ENCODE results near the gene CAMTA1. TPM values are rescaled to one million over a fixed set of nuclear protein-coding genes. Genes with fewer than 3 reads are reported as not detected.

The CAMTA1 gene
- polyA plus RNA-seq, 1 of the 3 experiments (the other 2 are of a cell fraction): 63.1 TPM

DNA sequence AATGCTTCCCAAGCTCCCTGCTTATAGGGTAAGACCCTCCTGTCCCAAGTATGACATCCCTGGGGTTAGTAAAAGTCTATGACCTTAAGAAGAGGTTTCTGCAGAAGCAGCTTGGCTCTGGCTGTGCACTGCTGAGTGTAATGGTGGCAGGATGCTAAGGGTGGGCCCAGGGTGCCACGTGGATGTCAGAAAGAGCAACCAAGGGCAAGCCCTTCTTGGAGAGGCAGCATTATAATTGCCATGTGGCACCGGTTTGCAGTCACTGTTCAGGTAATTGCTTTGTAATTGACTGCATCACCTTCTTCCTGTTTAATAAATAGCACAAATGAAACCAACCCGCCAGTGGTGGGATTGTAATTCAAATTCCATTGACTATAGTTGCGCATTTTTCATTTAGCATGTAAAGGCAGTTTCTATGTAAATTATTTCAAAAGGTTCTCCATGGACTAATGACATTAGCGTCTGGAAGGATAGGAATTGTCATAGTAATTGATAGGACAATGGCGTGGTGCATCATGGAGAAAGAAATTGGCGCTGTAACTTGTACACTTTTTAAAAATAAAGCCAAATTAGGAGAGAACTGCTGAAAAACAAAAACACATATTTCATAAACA lies 495.2 kb downstream of the CAMTA1 start:
- Histone ChIP-seq H2AFZ (ENCODE audit: low read depth) (no peak overlapping the region), H3K4me1 (ENCODE audit: control insufficient read depth in 1 of 2, insufficient read depth in 2 of 2, low read depth in 1 of 2, low read length in 1 of 2) (peaks cover 0 to 4% of the 10 kb centered on the region in 2 experiments; a peak in 2 of 4 replicates), H3K36me3 (replicated peaks in 1 of 2; ENCODE audit: control insufficient read depth in 1 of 2, insufficient read depth in 2 of 2, low read length in 1 of 2) (peaks cover 0 to 4% of the 10 kb centered on the region in 2 experiments), H3K9me2 (no peaks in the 10 kb centered on the region), H3K27me3 (ENCODE audit: insufficient read depth) (no peaks in the 10 kb centered on the region), H3F3A (replicated peaks; ENCODE audit: insufficient read depth) (peaks cover 4% of the 10 kb centered on the region), H3K79me2 (ENCODE audit: insufficient read depth) (no peaks in the 10 kb centered on the region), H3K9ac (no peak overlapping the region), H3K27ac (ENCODE audit: low read depth in 2 of 2, low read length in 1 of 2) (no peak overlapping the region), H4K20me1 (ENCODE audit: insufficient read depth) (no peaks in the 10 kb centered on the region), H3K4me2 (no peak overlapping the region), H3K4me3 (ENCODE audit: low read depth in 2 of 2, low read length in 1 of 2) (no peak overlapping the region), H3K9me3 (no peaks in the 10 kb centered on the region)
- ChIA-PET CTCF (interaction anchor here (1.2 to 1.9 kb wide), 2 partner anchors 238 to 260 kb away, joined by 4 to 5 read pairs; no protein-coding TSS in a partner anchor), POLR2A (no interaction called here)
- no peak for DNase-seq
- TF ChIP-seq NRF1 (IDR thresholded peaks at IDR 0.05; ENCODE audit: low read depth, low read length): no peak
- no peak for TF ChIP-seq FOSL2 (IDR thresholded peaks at IDR 0.05; ENCODE audit: borderline replicate concordance, low read depth)
- TF ChIP-seq TEAD4 (IDR thresholded peaks at IDR 0.05; ENCODE audit: borderline replicate concordance, insufficient read depth): no peak
- TF ChIP-seq RCOR1 (IDR thresholded peaks at IDR 0.05; ENCODE audit: low read length): no peak
- TF ChIP-seq ELF1 (IDR thresholded peaks at IDR 0.05): no peak
- TF ChIP-seq TAF1 (IDR thresholded peaks at IDR 0.05; ENCODE audit: borderline replicate concordance, low read depth, low read length): no peak
- no peak for TF ChIP-seq POLR2AphosphoS5 (IDR thresholded peaks at IDR 0.05; ENCODE audit: low read depth, low read length)
- no peak for TF ChIP-seq FOXM1 (IDR thresholded peaks at IDR 0.05; ENCODE audit: low read depth)
- no peak for TF ChIP-seq RXRA (IDR thresholded peaks at IDR 0.05; ENCODE audit: borderline replicate concordance, low read depth)
- TF ChIP-seq, protein P1, sequence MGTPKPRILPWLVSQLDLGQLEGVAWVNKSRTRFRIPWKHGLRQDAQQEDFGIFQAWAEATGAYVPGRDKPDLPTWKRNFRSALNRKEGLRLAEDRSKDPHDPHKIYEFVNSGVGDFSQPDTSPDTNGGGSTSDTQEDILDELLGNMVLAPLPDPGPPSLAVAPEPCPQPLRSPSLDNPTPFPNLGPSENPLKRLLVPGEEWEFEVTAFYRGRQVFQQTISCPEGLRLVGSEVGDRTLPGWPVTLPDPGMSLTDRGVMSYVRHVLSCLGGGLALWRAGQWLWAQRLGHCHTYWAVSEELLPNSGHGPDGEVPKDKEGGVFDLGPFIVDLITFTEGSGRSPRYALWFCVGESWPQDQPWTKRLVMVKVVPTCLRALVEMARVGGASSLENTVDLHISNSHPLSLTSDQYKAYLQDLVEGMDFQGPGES (IDR thresholded peaks at IDR 0.05; ENCODE audit: low read depth, low read length): no peak
- TF ChIP-seq CHD2 (IDR thresholded peaks at IDR 0.05; ENCODE audit: low read length, partially characterized antibody): no peak
- no peak for TF ChIP-seq TCF12 (IDR thresholded peaks at IDR 0.05)
- no peak for TF ChIP-seq MEF2A (IDR thresholded peaks at IDR 0.05; ENCODE audit: borderline replicate concordance, low read depth)
- TF ChIP-seq, protein P2, sequence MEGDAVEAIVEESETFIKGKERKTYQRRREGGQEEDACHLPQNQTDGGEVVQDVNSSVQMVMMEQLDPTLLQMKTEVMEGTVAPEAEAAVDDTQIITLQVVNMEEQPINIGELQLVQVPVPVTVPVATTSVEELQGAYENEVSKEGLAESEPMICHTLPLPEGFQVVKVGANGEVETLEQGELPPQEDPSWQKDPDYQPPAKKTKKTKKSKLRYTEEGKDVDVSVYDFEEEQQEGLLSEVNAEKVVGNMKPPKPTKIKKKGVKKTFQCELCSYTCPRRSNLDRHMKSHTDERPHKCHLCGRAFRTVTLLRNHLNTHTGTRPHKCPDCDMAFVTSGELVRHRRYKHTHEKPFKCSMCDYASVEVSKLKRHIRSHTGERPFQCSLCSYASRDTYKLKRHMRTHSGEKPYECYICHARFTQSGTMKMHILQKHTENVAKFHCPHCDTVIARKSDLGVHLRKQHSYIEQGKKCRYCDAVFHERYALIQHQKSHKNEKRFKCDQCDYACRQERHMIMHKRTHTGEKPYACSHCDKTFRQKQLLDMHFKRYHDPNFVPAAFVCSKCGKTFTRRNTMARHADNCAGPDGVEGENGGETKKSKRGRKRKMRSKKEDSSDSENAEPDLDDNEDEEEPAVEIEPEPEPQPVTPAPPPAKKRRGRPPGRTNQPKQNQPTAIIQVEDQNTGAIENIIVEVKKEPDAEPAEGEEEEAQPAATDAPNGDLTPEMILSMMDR (IDR thresholded peaks at IDR 0.05): no peak
- TF ChIP-seq NFIC (IDR thresholded peaks at IDR 0.05; ENCODE audit: borderline replicate concordance): no peak
- TF ChIP-seq MXI1 (IDR thresholded peaks at IDR 0.05; ENCODE audit: low read depth, low read length): no peak
- TF ChIP-seq YY1 (IDR thresholded peaks at IDR 0.05; ENCODE audit: low read depth): no peak
- no peak for TF ChIP-seq SMC3 (IDR thresholded peaks at IDR 0.05; ENCODE audit: low read depth, low read length)
- TF ChIP-seq RFX5 (IDR thresholded peaks at IDR 0.05; ENCODE audit: low read length): no peak
- TF ChIP-seq FOXJ3 (CRISPR knock-in tag; IDR thresholded peaks at IDR 0.05): no peak
- WGBS (ENCODE audit: low lambda C conversion rate): 85% methylated on average over 7 of the region's 7 CpGs
